ENCODE measurements around the gene ESRRG. TPM values are rescaled to one million over a fixed set of nuclear protein-coding genes. Genes with fewer than 3 reads are reported as not detected.
A peak's percentile ranks its signal among the peaks of the same experiment; 100 is the strongest.

Gene ESRRG
- total RNA-seq, 1 donor from 2014 or later: 8.6 TPM

DNA sequence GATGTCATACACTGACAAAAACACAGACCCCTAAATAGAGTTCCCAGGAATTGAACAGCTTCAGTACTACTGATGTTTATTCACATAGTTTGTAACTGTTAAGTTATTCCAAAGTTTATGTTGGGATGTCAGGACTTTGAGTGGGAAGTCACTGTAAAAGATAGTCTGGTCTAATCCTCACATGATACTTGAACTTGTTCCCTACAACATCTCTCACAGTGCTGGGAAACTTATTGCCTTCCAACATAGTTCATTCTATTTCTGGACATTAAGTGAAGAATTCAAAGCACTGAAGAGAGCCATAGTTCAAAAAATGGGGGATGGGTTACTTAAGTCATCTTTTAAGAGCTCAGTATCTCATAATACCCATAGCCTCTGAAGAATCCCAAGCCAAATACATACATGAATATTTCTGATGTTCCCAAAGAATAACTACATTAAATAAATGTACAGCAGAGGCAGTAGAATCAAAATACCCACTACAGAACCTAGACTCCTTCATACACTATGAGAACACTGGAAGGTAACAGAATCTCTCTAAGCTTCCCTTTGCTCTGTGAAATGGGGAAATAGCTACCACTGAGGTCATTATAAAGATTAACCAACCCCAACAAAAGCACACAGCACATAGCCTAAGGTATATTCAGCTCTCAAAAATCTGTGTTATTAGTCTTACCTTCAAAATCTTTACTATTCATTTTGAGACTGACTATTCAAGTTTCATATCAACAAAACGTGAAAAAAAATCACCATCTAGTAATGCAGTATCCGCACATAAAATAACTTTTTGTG lies 81.4 kb downstream of the ESRRG start:
- FAIRE-seq (no peak), DNase-seq (ENCODE audit: low spot score in 2 of 2) (no peak)

DNA sequence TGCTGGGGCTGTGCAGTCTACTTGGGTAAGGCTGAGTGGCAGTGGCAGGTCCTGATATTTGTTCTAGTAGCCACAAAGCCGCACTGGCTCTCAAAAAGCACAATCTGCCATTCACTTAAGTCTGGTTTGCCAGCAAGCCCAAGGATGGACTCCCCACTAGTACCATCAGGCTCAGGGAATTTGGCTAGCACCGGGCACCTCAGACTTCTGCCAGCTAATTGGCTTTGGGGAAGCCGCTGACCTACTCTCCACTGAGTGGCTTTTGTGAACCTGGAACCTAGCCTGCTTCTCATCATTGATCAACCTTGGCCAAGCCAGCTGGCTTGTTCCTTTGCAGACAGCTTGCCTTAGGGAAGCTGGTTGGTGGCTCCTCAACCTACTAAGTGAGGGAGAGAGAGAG lies 83.1 kb downstream of the ESRRG start:
- no peak for FAIRE-seq
- DNase-seq (ENCODE audit: low spot score in 2 of 2): no peak

DNA sequence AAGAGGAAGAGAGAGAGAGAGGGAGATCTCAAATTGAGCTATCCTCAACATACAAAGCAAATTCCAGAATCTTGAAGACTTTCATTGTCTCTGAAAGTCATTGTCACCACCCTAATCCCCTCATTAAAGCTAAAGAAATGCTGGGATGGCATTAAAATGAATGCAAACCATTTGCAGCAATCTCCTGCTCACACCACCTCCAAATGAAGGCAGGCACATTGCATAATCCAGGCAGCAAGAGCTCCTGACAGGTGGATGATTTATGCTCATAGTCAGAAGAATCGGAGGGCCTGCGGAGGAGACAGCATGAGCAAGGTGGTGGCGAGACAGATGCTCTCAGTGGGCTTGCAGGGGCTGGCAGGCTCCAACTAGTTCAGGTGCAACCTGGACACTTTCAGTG lies 90.2 kb downstream of the ESRRG start:
- DNase-seq (ENCODE audit: low spot score in 2 of 2): no peak
- FAIRE-seq: no peak

DNA sequence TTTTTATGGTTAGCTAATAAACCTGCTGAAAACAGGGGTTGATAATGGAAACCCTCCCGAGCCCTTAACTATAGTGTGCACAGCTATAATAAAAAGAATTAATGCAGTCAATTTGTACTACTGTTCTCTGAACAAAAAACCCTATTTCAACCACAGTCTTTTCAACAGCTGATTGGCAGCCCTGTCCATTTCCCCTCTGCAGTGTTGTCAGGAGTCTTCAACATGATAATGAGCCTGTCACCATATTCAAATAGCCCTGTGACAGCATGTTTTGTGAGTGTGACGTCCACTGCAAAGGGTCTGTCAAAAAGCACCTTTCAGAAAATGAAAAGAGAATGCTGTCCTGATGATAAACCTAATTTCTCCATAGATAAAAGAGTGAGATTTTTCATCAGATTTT lies 92.7 kb downstream of the ESRRG start:
- no peak for FAIRE-seq

DNA sequence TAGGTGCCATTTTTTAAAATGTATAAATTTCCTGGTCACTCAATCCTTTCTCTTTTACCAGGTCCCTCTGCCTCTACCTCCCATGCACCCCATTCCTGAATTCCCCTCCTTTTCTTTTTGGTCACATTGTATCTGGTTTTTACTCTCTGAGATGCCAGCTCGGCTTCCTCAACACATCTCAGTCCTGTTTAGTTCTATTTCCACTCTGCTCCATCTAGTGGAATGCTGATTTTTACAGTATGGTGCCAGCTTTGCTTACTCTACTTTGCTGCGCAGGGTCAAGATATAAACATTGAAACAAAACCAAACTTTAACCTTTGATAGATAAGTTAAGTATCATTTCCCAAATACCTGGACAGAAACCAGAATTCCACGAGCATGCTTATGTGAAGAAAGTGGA lies 96.0 kb downstream of the ESRRG start:
- FAIRE-seq (no peak), DNase-seq (ENCODE audit: low spot score in 2 of 2) (no peak)

More for the DNA sequence above, 92.7 kb downstream of the ESRRG start:
- no peak for DNase-seq (ENCODE audit: low spot score in 2 of 2)

DNA sequence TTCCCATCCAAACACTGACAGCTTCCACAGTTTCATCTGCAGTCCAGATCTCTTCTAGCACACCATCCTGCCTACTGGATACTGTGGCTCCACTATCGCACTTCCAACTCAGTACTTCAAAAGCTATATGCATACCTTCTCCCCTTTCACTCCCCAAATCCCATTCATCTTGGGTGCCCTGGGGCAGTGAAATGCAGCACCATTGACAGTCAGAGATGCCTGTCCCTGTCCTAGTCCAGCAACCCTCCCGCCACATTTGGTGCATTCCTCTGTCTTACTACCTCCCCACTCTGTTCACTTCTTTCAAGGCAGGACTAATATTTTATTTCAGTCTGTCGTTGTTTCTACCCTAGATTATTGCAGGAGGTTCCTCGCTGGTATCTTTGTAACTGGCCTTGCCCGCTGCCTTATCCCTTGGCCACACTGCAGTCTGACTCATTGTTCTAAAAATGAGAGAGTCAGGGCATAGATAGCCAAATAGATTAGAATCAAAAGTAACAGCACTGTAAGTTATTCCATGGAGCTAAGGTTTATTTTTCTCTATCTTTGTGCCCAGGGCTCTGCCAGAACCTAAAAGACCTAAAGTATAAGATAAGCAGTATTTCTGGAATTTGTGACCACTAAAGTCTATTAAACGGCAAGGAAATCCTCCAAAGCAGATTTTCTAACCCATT lies 96.7 kb downstream of the ESRRG start:
- DNase-seq (ENCODE audit: low spot score in 2 of 2) (no peak), FAIRE-seq (no peak)

DNA sequence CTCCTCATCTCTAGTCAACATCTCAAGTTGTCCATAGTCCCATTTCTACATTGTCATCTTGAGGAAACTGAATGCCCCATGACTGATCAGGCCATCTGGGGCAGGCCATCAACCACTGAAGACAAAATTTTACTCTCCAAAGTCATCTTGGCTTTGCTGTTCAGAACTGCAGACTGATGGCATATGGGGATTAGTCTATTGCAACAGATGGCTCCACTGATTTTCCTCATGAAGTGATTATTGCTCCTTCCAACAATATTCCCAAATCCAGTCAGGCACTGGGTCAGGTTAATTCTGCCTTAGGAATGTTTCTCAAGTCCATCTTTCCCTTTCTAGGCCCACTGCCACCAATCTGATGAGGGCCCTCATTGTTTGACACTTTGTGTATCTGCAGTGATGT lies 101.7 kb downstream of the ESRRG start:
- FAIRE-seq: no peak

DNA sequence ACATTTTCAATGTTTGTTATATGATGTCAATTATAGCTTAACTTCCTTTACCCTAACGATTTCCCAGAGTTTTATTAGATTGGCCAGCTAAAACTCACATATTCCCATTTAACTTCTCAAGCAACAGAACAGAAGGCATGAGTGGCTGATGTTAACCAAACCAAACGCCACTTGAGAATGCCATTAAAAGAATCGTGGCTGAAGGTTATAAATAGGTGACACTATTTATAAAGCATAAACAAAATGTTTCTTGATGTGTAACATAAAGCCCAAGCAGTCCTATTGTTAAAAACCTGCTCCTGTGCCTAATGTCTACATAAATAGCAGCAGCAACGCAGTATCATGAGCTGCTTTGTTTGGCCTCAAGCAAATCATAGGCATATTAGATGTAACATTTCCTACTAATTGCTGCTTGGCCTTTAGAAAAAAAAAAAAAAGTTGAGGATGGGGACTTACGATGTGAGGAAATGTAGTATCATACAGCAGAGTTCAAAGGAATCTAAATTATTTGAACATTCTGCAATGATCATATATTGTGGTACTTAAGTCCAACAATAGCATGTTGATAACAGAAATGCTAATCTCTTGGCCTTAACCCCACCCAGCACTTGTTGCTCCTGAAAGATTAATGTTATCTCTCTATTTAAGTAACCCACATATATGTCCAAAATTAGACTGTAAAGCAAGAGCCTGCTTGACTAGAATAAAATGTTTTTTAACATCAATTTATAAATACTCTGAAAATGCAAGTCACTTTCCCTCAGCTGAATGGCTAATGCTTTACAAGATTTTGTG lies 106.0 kb downstream of the ESRRG start:
- DNase-seq (ENCODE audit: low spot score in 2 of 2): no peak
- FAIRE-seq: no peak

More for the DNA sequence above, 101.7 kb downstream of the ESRRG start:
- no peak for DNase-seq (ENCODE audit: low spot score in 2 of 2)

DNA sequence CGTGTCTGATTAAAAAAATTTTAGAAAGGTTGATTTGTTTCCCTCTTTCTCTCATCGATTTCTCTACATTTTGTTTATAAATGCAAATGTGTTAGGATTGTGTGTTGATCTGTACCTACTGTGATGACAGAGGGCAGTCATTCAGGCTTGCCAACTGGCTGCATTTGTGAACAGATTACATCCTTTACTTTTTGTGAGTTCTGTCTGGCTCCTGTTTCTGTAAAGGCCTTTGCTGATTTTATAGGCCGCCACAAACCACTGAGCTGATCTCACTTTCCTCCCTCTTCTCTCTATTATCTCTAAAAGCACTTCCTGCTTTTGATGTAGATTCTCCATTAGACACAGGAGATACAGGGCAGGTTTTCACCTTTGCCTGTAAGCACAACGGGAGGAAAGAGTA lies 106.8 kb downstream of the ESRRG start:
- DNase-seq (ENCODE audit: low spot score in 2 of 2): no peak
- no peak for FAIRE-seq

DNA sequence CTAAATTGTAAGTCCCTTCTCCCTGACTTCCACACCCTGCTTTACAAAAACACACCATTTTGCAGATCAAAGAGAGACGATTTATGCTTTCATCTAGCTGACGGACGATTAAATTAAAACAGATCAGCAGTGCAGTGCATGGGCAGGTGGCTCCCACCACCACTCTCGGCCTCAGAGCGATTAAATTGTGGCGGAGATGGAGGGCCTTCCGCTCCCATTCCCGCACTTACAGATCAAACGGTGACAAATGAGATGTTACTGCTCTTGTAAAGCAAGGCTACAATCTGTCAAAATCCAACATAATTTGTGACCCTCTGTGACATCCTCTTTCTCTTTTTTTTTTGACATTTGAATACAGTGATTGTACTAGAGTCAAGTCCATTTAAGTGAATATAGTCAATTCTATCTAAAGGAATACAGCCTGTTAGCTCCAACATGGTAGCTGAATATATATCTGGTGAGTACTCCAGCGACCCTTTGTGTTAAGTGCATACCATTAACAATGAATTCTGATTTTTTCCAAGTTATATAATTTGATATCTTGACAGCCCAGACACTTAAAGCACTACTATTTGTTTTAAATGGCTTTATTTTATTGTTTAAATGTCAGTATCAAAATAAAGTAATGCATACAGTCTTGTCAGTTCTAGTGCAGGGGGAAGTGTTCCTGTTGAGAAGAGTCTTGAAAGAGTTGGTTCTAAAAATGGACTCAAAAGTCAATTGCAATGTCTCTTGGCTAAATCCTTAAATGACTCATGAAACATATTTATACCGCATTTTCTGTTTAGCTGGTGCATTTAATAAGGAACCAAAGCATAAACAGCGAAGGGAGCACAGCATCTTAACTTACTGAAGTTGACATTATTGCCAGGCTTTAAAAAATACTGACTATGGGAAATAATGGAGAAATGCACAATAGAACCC lies 109.0 kb downstream of the ESRRG start:
- FAIRE-seq: no peak
- no peak for DNase-seq (ENCODE audit: low spot score in 2 of 2)

DNA sequence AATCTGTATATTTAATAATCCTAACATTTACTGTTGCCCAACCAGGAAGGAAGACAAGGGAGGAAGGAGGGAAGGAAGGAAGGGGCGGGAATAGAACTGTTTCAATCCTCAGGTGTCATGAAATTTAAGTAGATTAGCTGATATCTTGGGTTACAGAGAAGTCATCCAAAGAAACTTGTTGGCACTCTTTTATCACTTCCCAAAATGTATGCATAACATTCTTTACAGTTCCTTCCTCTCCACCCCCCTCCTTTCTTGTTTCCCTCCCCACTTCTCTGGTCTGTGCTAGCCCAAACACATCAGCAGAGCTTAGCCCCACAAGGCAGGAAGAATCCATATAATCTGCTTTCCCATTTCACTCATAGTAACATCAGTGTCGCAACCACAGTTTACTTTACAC lies 110.9 kb downstream of the ESRRG start:
- DNase-seq (ENCODE audit: low spot score in 2 of 2): no peak
- no peak for FAIRE-seq

DNA sequence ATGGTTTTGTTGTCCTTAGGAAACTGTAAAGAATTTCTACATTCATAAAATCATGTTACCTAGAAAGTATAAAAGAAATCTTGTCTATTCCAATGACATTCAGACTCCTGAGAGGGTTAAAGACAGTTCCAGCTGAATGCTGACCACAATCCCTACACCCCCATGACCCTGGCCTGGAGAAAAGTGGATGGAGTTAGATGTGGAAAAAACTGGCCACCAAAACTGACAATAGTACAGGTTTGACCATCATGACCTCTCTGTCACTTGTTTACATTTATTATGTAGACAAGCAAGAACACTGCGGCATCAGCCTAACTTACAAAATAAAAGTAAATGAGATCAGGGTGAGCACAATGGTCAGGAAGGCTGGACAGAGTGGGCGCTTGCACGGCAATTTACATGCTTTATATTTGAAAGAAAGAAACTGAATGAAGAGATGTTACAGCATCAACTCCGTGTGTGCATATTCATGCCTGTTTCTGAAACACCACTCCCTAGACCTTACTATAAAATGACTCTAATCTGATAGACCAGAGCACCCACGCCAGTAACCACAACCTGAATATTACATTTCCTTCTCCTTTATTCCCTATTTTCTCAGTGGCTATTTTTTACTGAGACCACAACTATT lies 116.0 kb downstream of the ESRRG start:
- no peak for FAIRE-seq
- DNase-seq (ENCODE audit: low spot score in 2 of 2): no peak

DNA sequence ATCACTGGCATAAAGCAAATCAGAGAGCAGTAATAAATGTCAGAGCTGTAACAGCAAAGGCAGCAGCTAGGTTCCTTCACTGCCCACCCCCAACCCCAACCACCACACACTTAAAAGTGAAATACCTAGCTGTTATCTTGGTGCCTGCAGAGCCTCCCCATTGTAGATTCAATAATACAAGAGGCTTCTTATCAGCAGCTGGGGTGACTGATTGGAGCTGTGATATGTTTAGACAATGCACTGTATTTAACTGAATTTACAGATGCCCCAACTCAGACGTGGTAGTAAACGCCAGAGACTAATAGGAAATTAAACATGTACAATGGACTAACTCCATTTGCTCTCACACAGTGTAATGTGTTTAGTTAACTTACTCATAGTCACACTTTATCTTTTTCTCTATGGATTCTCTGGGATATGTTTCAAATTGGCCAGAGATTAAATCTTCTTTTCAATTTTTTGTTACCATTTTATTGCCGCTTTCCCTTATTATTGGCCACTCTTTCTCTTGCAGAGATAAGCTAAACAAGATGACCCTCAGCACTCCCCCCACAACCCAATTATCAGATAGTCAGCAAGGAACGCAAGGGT lies 117.1 kb downstream of the ESRRG start:
- DNase-seq (ENCODE audit: low spot score in 2 of 2) (no peak), FAIRE-seq (no peak)

DNA sequence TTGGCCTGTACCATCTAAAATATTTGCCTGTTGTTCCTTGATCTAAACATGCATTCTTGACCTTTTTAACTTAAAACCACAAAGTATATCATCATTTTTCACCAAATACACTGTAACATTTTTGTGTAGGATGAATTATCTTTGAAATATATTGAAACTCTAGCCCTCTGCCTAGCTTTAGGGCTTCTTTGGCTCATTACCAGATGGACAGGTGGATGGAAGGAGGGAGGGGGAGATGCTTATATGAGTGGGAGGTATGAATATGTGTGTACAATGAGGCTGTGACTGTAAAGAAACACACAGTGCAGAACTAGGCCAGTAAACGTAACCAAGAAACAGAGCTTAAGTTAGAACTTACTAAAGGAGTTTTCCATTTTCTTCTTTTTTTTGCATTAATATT lies 118.5 kb downstream of the ESRRG start:
- no peak for FAIRE-seq
- DNase-seq (ENCODE audit: low spot score in 2 of 2): no peak

DNA sequence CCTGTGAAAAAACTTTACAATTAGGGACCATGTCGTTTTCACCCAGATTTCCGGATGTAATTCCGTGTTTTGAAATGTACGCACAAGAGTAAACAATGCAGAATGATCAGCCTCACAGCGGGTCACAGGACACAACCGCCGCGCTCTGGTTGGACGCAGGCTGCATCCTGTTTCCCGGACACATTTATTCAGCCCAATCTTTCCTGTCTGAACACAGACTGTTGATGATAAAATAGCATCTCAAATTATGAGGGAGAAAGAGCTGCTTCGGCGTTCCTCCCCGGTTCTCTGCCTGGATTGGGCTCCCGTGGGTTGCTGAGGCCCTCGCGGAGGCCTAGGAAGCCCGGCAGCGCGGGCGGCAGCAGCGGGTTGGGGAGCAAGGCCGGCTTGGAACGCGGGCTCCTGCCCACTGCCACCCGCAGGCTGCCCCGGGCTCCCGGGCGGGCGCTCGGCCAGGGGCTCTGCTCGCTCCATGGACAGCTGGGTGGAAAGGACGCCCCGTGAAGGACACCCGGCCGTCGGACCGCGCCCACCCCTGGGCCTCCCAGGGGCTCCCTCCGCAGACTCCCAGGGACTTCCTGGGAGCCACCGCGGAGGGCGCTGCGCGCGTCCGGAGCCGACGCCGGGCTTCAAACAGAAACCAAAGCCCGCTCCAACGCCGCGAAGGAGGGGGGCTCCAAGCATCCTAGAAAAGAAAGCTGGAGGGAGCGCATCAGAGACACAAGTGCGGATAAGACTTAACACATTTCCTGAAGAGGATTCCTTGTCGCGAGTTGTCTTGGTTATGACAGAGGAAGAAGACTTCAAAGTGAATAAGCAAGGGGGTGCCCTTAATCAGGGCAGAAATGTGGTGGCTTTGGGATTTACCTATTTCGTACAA lies 122.3 kb downstream of the ESRRG start:
- FAIRE-seq: no peak
- DNase-seq (ENCODE audit: low spot score in 2 of 2): peak; percentile 69 to 71

DNA sequence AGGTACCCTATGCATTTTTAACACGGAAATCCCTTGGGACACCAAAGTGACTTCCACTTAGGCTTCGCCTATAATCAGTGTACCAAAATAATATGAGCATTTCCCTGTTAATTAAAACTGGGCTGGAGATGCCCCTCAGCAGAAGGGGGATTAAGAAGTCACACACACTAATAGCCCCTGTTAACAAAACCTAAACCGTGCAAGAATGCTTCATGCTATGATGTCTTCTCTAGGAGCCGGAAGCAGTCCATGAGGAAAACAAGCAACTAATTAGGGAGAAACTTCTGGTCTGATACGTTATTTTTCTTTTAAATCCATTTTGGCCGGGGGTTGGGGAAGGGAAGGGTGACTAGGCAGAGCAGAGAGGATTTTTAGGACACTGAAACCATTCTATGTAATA lies 123.4 kb downstream of the ESRRG start:
- FAIRE-seq (no peak), DNase-seq (ENCODE audit: low spot score in 2 of 2) (no peak)

DNA sequence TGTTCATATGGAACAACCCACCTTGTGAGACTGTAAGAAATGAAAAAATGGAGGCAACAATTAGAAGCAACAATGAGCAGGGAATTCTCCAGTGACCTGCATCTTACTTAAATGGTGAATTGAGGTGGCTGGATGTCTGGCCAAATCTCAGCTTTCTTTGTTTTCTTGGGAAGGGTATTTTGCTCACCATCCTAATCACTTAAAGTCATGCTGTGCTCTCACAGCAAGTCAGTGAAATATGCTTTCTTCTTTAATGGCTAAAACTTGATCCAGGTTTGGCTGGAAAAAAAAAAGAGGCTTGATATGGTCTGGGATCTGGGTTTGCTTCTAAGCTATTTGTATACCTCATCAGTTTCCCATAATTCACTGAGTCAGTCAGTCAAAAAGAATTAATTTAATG lies 124.8 kb downstream of the ESRRG start:
- FAIRE-seq (no peak), DNase-seq (ENCODE audit: low spot score in 2 of 2) (no peak)

DNA sequence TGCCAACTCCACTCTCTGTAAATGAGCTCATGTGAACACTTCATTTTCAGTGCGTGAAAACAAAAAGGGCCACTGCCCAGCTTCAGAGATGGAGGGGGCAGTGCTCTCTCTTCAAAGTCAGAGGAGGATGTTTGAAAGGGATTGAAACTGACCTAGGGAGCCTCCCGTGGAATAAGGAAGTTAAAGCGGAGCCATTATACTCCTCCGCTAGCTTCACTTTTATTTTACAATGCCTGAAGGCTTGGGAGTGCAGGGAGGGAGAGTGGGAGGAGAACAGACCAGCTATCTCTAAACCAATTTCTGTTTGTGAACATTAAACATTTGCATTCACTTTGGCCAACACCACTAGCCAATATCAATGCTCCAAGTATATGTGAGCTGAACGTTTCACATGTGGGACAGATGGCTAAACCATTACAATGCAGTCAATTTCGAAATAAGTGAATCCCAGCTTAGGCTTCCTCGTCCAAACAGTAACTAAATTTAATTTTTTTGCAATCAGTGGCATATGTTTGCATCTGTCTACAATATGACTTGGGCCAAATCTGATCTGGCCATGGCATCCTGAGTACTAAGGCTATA lies 126.9 kb downstream of the ESRRG start:
- DNase-seq (ENCODE audit: low spot score in 2 of 2) (no peak), FAIRE-seq (no peak)

All from frontal cortex (tissue), 4 donors.